Endothelial cell of umbilical vein (primary cell): ENCODE results near the gene DCLRE1A. TPM values are rescaled to one million over a fixed set of nuclear protein-coding genes. Genes with fewer than 3 reads are reported as not detected.

Experiments used
- BruUV-seq: library from RNA; stranded (reverse); fragments of 400-500 nt; replicated peaks from 2 replicates; lab custom pipeline; 2021; lab: Mats Ljungman, UMichigan
- CTCF ChIA-PET: fragments of 300-600, 350-600 bp; sonication (Branson Sonifier 250); formaldehyde crosslinking; loops from one replicate; lab custom pipeline; 2021; ENCODE audit warnings: antibody characterized with exemption, inconsistent platforms; lab: Charles Lee
- POLR2A ChIA-PET: fragments of 300-600, 350-600 bp; sonication (Branson Sonifier 250); formaldehyde crosslinking; loops from one replicate; lab custom pipeline; 2021; ENCODE audit warnings: antibody characterized with exemption, inconsistent platforms; lab: Charles Lee
- DNase-seq: peaks from one replicate; pipeline ENCODE4 v3.0.0-alpha.2; 2011; ENCODE audit warnings: low read depth, low spot score
- FAIRE-seq: peaks from 2 replicates; lab custom pipeline; 2011; peaks lifted over from hg19 to GRCh38; lab: Jason Lieb, UNC
- H2AFZ ChIP-seq: 2 replicates; pipeline ENCODE4 v1.6.0; 2012; ENCODE audit warnings: low read depth, low read length, control low read depth, inconsistent platforms
- H3K27ac ChIP-seq: 2 replicates; pipeline ENCODE4 v1.5.1; 2011; ENCODE audit warnings: low read depth, mild to moderate bottlenecking, control low read depth, low read length, moderate library complexity; ENCODE audit not compliant: insufficient read depth
- H3K27me3 ChIP-seq, 2 experiments: 2 replicates each; pipeline versions ENCODE4 v1.6.0 to v1.6.1; 2011; ENCODE audit warnings: low read length in 2 of 2, mixed read lengths in 1 of 2; ENCODE audit not compliant: control insufficient read depth in 2 of 2, insufficient read depth in 2 of 2
- H3K36me3 ChIP-seq, 2 experiments: 2 replicates in 1 of 2; 3 replicates in 1 of 2; pipeline ENCODE4 v1.5.1; 2011; ENCODE audit warnings: low read length in 2 of 2, mild to moderate bottlenecking in 1 of 2, moderate library complexity in 1 of 2; ENCODE audit not compliant: control insufficient read depth in 2 of 2, insufficient read depth in 2 of 2; ENCODE audit errors: extremely low read depth in 1 of 2
- H3K4me1 ChIP-seq: 3 replicates; pipeline ENCODE4 v1.5.1; 2011; ENCODE audit warnings: mild to moderate bottlenecking, low read length; ENCODE audit not compliant: control insufficient read depth, insufficient read depth; ENCODE audit errors: extremely low read depth
- H3K4me2 ChIP-seq: 2 replicates; pipeline ENCODE4 v1.6.1; 2011; ENCODE audit warnings: low read length, control low read depth, mixed read lengths; ENCODE audit not compliant: insufficient read depth
- H3K4me3 ChIP-seq, 3 experiments: fragments of 200-600 bp in 1 of 3; sonication (generic), shearing (Covaris generic) in 1 of 3; replicated peaks in 1 of 3; 2 replicates each; pipeline ENCODE4 v1.5.1; 2011 to 2016; ENCODE audit warnings: control low read depth in 3 of 3, low read length in 3 of 3, mild to moderate bottlenecking in 2 of 3, inconsistent platforms in 1 of 3, low read depth in 1 of 3, moderate library complexity in 1 of 3; ENCODE audit not compliant: insufficient read depth in 1 of 3
- H3K79me2 ChIP-seq: 2 replicates; pipeline ENCODE4 v1.6.0; 2012; ENCODE audit warnings: low read length, inconsistent platforms; ENCODE audit not compliant: control insufficient read depth, insufficient read depth
- H3K9ac ChIP-seq: replicated peaks from 2 replicates; pipeline ENCODE3; 2011; ENCODE audit warnings: low read length, control low read depth; ENCODE audit not compliant: insufficient read depth; ENCODE audit errors: extremely low read depth
- H3K9me1 ChIP-seq: replicated peaks from 3 replicates; pipeline ENCODE4 v1.6.0; 2011; ENCODE audit warnings: mild to moderate bottlenecking, low read length; ENCODE audit not compliant: control insufficient read depth, insufficient read depth; ENCODE audit errors: extremely low read depth
- H3K9me3 ChIP-seq: replicated peaks from 2 replicates; pipeline ENCODE4 v1.5.1; 2012; ENCODE audit warnings: low read length, inconsistent platforms; ENCODE audit not compliant: control insufficient read depth, insufficient read depth
- H4K20me1 ChIP-seq: replicated peaks from 2 replicates; pipeline ENCODE3; 2011; ENCODE audit warnings: mild to moderate bottlenecking, low read length; ENCODE audit not compliant: control insufficient read depth, insufficient read depth; ENCODE audit errors: extremely low read depth
- GATA2 ChIP-seq: IDR thresholded peaks from 2 replicates; pipeline ENCODE4 v1.7.0; 2011; ENCODE audit warnings: low read depth, mild to moderate bottlenecking, moderate library complexity, mixed read lengths, low read length; ENCODE audit not compliant: insufficient read length, insufficient read depth
- JUN ChIP-seq: IDR thresholded peaks from 2 replicates; pipeline ENCODE4 v1.6.1; 2011; ENCODE audit warnings: borderline replicate concordance, low read depth; ENCODE audit not compliant: insufficient read length, insufficient read depth
- POLR2AphosphoS5 ChIP-seq: IDR thresholded peaks from 2 replicates; pipeline ENCODE4 v1.6.1; 2012; ENCODE audit warnings: low read depth, mild to moderate bottlenecking, control low read depth, low read length, moderate library complexity; ENCODE audit not compliant: insufficient read depth
- dilution Hi-C: fragments of 300-500 bp; cut with MboI; formaldehyde crosslinking; loops from one replicate; pipeline ENCODE4 v1.15.0; 2019; ENCODE audit warnings: low sequenced_read_pairs; ENCODE audit not compliant: extremely low pct_ligation_motif_present
- intact Hi-C: fragments of 100-400 bp; cut with micrococcal nuclease; formaldehyde crosslinking; loops from one replicate; pipeline ENCODE4 v1.10.0; 2022
- polyA plus RNA-seq, 4 experiments: library from polyadenylated mRNA; depleted of rRNA in 3 of 4; stranded (reverse) in 3 of 4; unstranded in 1 of 4; fragments of >200 nt; gene quantifications; 2 replicates each; pipeline versions ENCODE4 v1.2.1 to v1.2.3, GENCODE V29; 2011 to 2012; ENCODE audit warnings: missing spikeins in 1 of 4
- total RNA-seq: library from RNA; stranded (reverse); gene quantifications from 2 replicates; pipeline ENCODE4 v1.2.3, GENCODE V29; 2021
- TF ChIP-seq, protein P1 (sequence below), 2 donors: IDR thresholded peaks; 1 replicate in 1 of 2; 2 replicates in 1 of 2; pipeline ENCODE4 v1.5.1; 2011; ENCODE audit warnings: low read length in 2 of 2, mild to moderate bottlenecking in 2 of 2, moderate library complexity in 2 of 2, control low read depth in 1 of 2, inconsistent platforms in 1 of 2, low read depth in 1 of 2; ENCODE audit not compliant: insufficient read depth in 1 of 2; ENCODE audit errors: extremely low read depth in 1 of 2
- TF ChIP-seq, protein P2 (sequence below): IDR thresholded peaks from 2 replicates; pipeline ENCODE4 v1.6.1; 2011; ENCODE audit not compliant: insufficient read depth, insufficient read length

Gene DCLRE1A
- total and polyA plus RNA-seq, 2 donors (not counting 3 experiments of a cell fraction or from before 2014, with no cell fraction given): 3.6 to 6.7 TPM

DNA sequence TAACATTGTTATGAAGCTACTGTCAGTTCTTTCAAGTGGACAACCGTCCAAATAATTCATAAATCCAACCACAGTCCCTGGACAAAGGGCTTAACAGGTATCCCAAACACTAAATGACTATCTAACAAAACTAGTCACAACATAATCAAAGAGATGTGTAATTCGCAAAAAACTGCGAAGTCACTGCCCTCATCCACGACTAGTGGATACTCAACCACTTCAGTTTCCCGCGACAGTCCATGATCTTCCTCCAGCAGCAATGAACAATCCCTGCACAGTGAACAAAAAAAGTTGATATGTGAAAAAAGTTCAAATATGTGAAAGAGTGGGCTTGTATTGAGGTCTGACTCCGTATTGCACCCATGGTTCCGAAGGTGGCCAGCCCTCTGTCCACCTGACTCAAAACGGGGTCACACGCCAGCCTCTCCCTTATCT is 287 bp downstream of the DCLRE1A start:
- H3K4me3 ChIP-seq: peak overlapping the region; percentile 87 to 99 (median 87)
- peaks cover 36% of the 10 kb centered on the region for H3K79me2 ChIP-seq
- H2AFZ ChIP-seq: peak overlapping the region; percentile 90
- no peaks in the 10 kb centered on the region for H3K9me3 ChIP-seq
- peak overlapping the region; percentile 96 for H3K4me2 ChIP-seq
- ChIA-PET POLR2A (no interaction called here), CTCF (no interaction called here)
- H3K9ac ChIP-seq: peak overlapping the region; percentile 98
- intact Hi-C loops (loop anchor here (1.0 to 2.0 kb wide), 4 partner anchors 77 to 248 kb away; partner anchors contain the start of gene ADRB1), dilution Hi-C loops (no loop called here)
- no peaks in the 10 kb centered on the region for H4K20me1 ChIP-seq
- peaks cover 39% of the 10 kb centered on the region for H3K4me1 ChIP-seq
- BruUV-seq: TSS peak; percentile 45
- H3K36me3 ChIP-seq: no peaks in the 10 kb centered on the region
- DNase-seq: no peak
- TF ChIP-seq, protein P1, sequence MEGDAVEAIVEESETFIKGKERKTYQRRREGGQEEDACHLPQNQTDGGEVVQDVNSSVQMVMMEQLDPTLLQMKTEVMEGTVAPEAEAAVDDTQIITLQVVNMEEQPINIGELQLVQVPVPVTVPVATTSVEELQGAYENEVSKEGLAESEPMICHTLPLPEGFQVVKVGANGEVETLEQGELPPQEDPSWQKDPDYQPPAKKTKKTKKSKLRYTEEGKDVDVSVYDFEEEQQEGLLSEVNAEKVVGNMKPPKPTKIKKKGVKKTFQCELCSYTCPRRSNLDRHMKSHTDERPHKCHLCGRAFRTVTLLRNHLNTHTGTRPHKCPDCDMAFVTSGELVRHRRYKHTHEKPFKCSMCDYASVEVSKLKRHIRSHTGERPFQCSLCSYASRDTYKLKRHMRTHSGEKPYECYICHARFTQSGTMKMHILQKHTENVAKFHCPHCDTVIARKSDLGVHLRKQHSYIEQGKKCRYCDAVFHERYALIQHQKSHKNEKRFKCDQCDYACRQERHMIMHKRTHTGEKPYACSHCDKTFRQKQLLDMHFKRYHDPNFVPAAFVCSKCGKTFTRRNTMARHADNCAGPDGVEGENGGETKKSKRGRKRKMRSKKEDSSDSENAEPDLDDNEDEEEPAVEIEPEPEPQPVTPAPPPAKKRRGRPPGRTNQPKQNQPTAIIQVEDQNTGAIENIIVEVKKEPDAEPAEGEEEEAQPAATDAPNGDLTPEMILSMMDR (IDR thresholded peaks at IDR 0.05; ENCODE audit: extremely low read depth in 1 of 2, insufficient read depth in 1 of 2, low read depth in 1 of 2, low read length in 2 of 2): no peak
- no peak for TF ChIP-seq JUN
- no peak for TF ChIP-seq POLR2AphosphoS5
- TF ChIP-seq, protein P2, sequence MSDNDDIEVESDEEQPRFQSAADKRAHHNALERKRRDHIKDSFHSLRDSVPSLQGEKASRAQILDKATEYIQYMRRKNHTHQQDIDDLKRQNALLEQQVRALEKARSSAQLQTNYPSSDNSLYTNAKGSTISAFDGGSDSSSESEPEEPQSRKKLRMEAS: no peak
- TF ChIP-seq GATA2: no peak
- H3K27me3 ChIP-seq: no peaks in the 10 kb centered on the region
- H3K27ac ChIP-seq: peak overlapping the region; percentile 96
- no peak for FAIRE-seq
- no peaks in the 10 kb centered on the region for H3K9me1 ChIP-seq
